Heart left ventricle (tissue), 16 donors: ENCODE results near the gene TEX2. TPM values are rescaled to one million over a fixed set of nuclear protein-coding genes. Genes with fewer than 3 reads are reported as not detected.

Source experiments
- ATAC-seq, 4 donors: fragments of 200-7000 bp; cut with Tn5 transposase; one replicate each; pipeline ENCODE4 v1.9.1; 2020 to 2022; ENCODE audit warnings: moderate library complexity in 4 of 4, mild to moderate bottlenecking in 3 of 4, moderate number of reproducible peaks in 1 of 4
- DNase-seq, 5 donors: peaks; one replicate each; pipeline ENCODE4 v3.0.0-alpha.2; 2020
- H3K27ac ChIP-seq, 12 donors: fragments of 200-600 bp; sonication (generic) in 4 of 12; one replicate each; pipeline versions ENCODE4 v1.5.0 to v1.8.0; 2016 to 2022; ENCODE audit warnings: mild to moderate bottlenecking in 2 of 12
- H3K27me3 ChIP-seq, 9 donors: fragments of 200-600 bp; sonication (generic) in 2 of 9; one replicate each; pipeline versions ENCODE4 v1.5.1 to v1.8.0; 2016 to 2022; ENCODE audit warnings: mild to moderate bottlenecking in 3 of 9
- H3K36me3 ChIP-seq, 9 donors: fragments of 200-600 bp; sonication (generic) in 2 of 9; one replicate each; pipeline versions ENCODE4 v1.5.0 to v1.8.0; 2018 to 2022; ENCODE audit warnings: mild to moderate bottlenecking in 2 of 9
- H3K4me1 ChIP-seq, 12 donors: fragments of 200-600 bp; sonication (generic) in 4 of 12; one replicate each; pipeline versions ENCODE4 v1.5.0 to v1.8.0; 2016 to 2022; ENCODE audit warnings: mild to moderate bottlenecking in 3 of 12
- H3K4me3 ChIP-seq, 12 donors: fragments of 200-600 bp; sonication (generic) in 4 of 12; one replicate each; pipeline versions ENCODE4 v1.5.0 to v1.8.0; 2017 to 2022; ENCODE audit warnings: mild to moderate bottlenecking in 9 of 12, moderate library complexity in 4 of 12
- H3K9me3 ChIP-seq, 12 donors: fragments of 200-600 bp; sonication (generic) in 4 of 12; one replicate each; pipeline versions ENCODE4 v1.5.0 to v1.8.0; 2016 to 2022; ENCODE audit warnings: mild to moderate bottlenecking in 1 of 12
- CTCF ChIP-seq, 12 donors: fragments of 200-600 bp; sonication (generic) in 4 of 12; IDR thresholded peaks; one replicate each; pipeline versions ENCODE4 v1.5.0 to v1.8.0; 2018 to 2022; ENCODE audit warnings: antibody characterized with exemption in 12 of 12, mild to moderate bottlenecking in 5 of 12
- POLR2A ChIP-seq, 2 donors: fragments of 450-650 bp; IDR thresholded peaks; one replicate each; pipeline ENCODE4 v1.6.1; 2017; ENCODE audit warnings: antibody characterized with exemption in 2 of 2, mild to moderate bottlenecking in 2 of 2, moderate library complexity in 2 of 2
- WGBS, 4 donors: extraction: QIAGEN DNeasy Blood & Tissue Kit in 2 of 4; methylation state at CpG; one replicate each; pipeline versions ENCODE4 v1.1.5 to v1.1.7; 2013 to 2018; 5-methylcytosine and 5-hydroxymethylcytosine counted together
- intact Hi-C, 10 donors: fragments of 100-400 bp; cut with DNase I; formaldehyde crosslinking; loops; one replicate each; pipeline versions ENCODE4 v1.11.1 to v1.14.2; 2022
- polyA plus RNA-seq, 2 donors: library from polyadenylated mRNA; stranded (reverse); fragments of 200-250 nt; gene quantifications; one replicate each; pipeline ENCODE4 v1.2.3, GENCODE V29; 2013
- total RNA-seq, 9 donors: library from RNA; depleted of rRNA in 2 of 9; stranded (reverse); fragments of >200 nt in 2 of 9; fragmentation: NEBNext Ultra II Directional in 3 of 9; extraction: Animal tissue kit (Norgen Biotek cat#: 25700) in 3 of 9; gene quantifications; one replicate each; pipeline versions ENCODE4 v1.1.0 to v1.2.4, GENCODE V29; 2016 to 2023
- donor health status: ischemic (EF 13 %, LVEDD 7.1; RV severe dilation, severe dysfunction).
- donor health status: healthy with polysubstance abuse.
- donor health status: DM: no; HTN: yes; CAD: no.
- donor health status: DM: no; HTN: no; CAD: no.
- donor health status: ischemic (EF 25% LVEDD 6.9; RV normal size, moderate dysfunction).
- donor health status: ischemic (EF 25% LVEDD 5.7; RV mildly dilated, moderate dysfunction).
- donor health status: healthy.
- donor health status: DM: yes; HTN: yes; CAD: no.
- donor health status: ischemic (EF 35%, LVEDD 5.7; RV mildly dilated, moderate dysfunction).
- donor health status: nonischemic (EF 11% LVEDD 7.7; RV severe dilation, severe dysfunction).
- donor health status: DM: yes; HTN: yes; CAD: no.
- donor health status: PGD.
- donor health status: ischemic (EF 29% LVEDD 5.4; RV normal size, mild dysfunction).
- donor health status: nonischemic (EF 23%, LVEDD 6.1; RV moderate dilation, normal function).

The TEX2 gene
- total and polyA plus RNA-seq, 11 donors = 16.8 to 55.8 (median 50.5) TPM

DNA sequence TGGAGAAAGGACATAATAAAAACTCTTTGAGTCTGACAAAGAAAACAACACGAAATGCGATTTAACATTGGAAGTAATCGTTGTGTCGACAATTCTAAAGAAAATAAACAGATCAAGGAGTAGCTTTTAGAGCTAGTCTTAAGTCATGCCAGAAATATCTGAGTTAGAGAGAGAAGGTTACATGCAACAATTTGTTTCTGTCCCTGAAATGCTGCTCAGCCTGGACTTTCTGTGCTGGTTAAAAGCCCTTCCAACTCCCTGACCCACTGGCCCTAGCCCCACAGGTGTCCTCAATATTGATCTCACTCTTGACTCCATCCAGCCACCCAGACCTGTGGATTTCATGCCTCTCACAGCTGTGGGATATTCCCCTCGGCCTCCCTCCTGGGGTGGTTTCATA, 33.2 kb upstream of the TEX2 start:
- Histone ChIP-seq H3K9me3 (peaks cover 0 to 7% (median 4%) of the 10 kb centered on the region in 12 donors), H3K27ac (no peak overlapping the region), H3K36me3 (no peaks in the 10 kb centered on the region), H3K4me3 (no peak overlapping the region), H3K4me1 (no peaks in the 10 kb centered on the region), H3K27me3 (no peaks in the 10 kb centered on the region)
- TF ChIP-seq CTCF (IDR thresholded peaks at IDR 0.05) (no peak), POLR2A (IDR thresholded peaks at IDR 0.05) (no peak)
- ATAC-seq = no peak
- intact Hi-C loops = no loop called here
- DNase-seq = no peak
- WGBS, 4 donors = 82 to 84% (median 83%) methylated on average over 5 of the region's 5 CpGs

- H3K9me3 ChIP-seq = peaks cover 0 to 11% (median 7%) of the 10 kb centered on the region in 12 donors
- H3K4me3 ChIP-seq = no peak overlapping the region
- TF ChIP-seq POLR2A (IDR thresholded peaks at IDR 0.05) = no peak
- TF ChIP-seq CTCF (IDR thresholded peaks at IDR 0.05) = no peak
- DNase-seq (no peak), ATAC-seq (no peak)
- 93 to 99% (median 96%) methylated on average over 3 of the region's 3 CpGs for WGBS, 4 donors
- H3K27ac ChIP-seq = no peak overlapping the region
- peaks cover 0 to under 1% (median 0%) of the 10 kb centered on the region in 12 donors for H3K4me1 ChIP-seq
- intact Hi-C loops = no loop called here
- H3K36me3 ChIP-seq = no peaks in the 10 kb centered on the region
- no peaks in the 10 kb centered on the region for H3K27me3 ChIP-seq
Measured at GRCh38 chr17:64295146-64295545, 32.1 kb upstream of the TEX2 start.

DNA sequence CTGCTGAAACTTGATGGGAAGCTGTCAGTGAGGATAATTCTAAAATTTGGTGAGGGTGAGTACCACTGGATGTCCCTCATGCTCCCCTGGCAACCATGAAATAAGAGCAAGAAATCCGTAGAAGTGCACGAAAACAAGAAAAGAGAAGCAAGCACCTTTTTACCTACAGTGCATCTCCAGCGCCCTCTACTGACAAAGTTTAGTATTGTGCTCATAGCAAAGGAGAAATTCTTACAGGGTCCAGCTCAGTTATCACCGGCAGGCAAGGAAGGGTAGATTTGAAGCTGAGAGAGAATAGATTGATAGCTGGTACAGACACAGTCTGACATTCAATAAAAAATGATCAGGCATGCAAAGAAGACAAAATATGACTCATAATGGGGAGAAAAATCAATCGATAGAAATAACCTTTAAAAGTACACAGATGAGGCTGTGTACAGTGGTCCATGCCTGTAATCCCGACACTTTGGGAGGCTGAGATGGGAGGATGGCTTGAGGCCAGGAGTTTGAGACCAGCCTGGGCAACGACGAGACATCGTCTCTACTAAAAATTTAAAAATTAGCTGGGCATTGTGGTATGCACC, 28.3 kb upstream of the TEX2 start:
- TF ChIP-seq CTCF (IDR thresholded peaks at IDR 0.05) = peak in 7 of 12 donors; percentile 6 to 25 (median 18)
- no peak for TF ChIP-seq POLR2A (IDR thresholded peaks at IDR 0.05)
- no peak for ATAC-seq
- 83 to 87% (median 85%) methylated on average over 9 of the region's 9 CpGs for WGBS, 4 donors

GRCh38 chr17:64289741-64290141, 26.7 kb upstream of the TEX2 start:
- DNase-seq = no peak
- Histone ChIP-seq H3K4me1 (peaks cover 0 to 4% (median 0%) of the 10 kb centered on the region in 12 donors), H3K27ac (peak overlapping the region in 2 of 12 donors; percentile 15 to 48), H3K36me3 (no peaks in the 10 kb centered on the region), H3K4me3 (no peak overlapping the region), H3K27me3 (no peaks in the 10 kb centered on the region), H3K9me3 (peaks cover 0 to 11% (median 7%) of the 10 kb centered on the region in 12 donors)
- TF ChIP-seq POLR2A (IDR thresholded peaks at IDR 0.05) (no peak), CTCF (IDR thresholded peaks at IDR 0.05) (no peak)
- 20 to 22% (median 22%) methylated on average over 4 of the region's 4 CpGs for WGBS, 4 donors
- peak in 3 of 4 donors; percentile 37 to 70 (median 58) for ATAC-seq
- intact Hi-C loops = loop anchor here in 7 of 10 donors (10.0 kb wide), 3 partner anchors 225 to 375 kb away; partner anchors contain the start of genes CSHL1 (in 6 of the 7) and GH1 (in 6 of the 7)

More for the DNA sequence above, 28.3 kb upstream of the TEX2 start:
- Histone ChIP-seq H3K4me3 (no peak overlapping the region), H3K36me3 (no peaks in the 10 kb centered on the region), H3K4me1 (peaks cover 0 to 4% (median 0%) of the 10 kb centered on the region in 12 donors), H3K9me3 (peaks cover 0 to 11% (median 7%) of the 10 kb centered on the region in 12 donors), H3K27me3 (no peaks in the 10 kb centered on the region), H3K27ac (no peak overlapping the region)
- intact Hi-C loops = no loop called here
- DNase-seq = no peak
